ENCODE results near the gene CNPY2.

GRCh38 chr12:56326533-56326932 lies 10.7 kb upstream of the CNPY2 start:
- no peak for TF ChIP-seq ZNF70 (CRISPR knock-in tag; IDR thresholded peaks at IDR 0.05)
- TF ChIP-seq CREB5 (CRISPR knock-in tag; IDR thresholded peaks at IDR 0.05; ENCODE audit: low read depth): no peak
- no peak for TF ChIP-seq POU6F1 (CRISPR knock-in tag; IDR thresholded peaks at IDR 0.05; ENCODE audit: borderline replicate concordance, low read depth)
- no peak for TF ChIP-seq BACH2 (CRISPR knock-in tag; IDR thresholded peaks at IDR 0.05; ENCODE audit: borderline replicate concordance)
- no peak for TF ChIP-seq ISL1 (CRISPR knock-in tag; IDR thresholded peaks at IDR 0.05)
- no peak for TF ChIP-seq RARB (CRISPR knock-in tag; IDR thresholded peaks at IDR 0.05)
- TF ChIP-seq TOX (CRISPR knock-in tag; IDR thresholded peaks at IDR 0.05; ENCODE audit: borderline replicate concordance): no peak
- no peak for TF ChIP-seq ZNF565 (CRISPR knock-in tag; conservative IDR thresholded peaks at IDR 0.05; ENCODE audit: low read depth)
- no peak for TF ChIP-seq TCF4 (CRISPR knock-in tag; IDR thresholded peaks at IDR 0.05; ENCODE audit: borderline replicate concordance)
- TF ChIP-seq CSRNP3 (CRISPR knock-in tag; IDR thresholded peaks at IDR 0.05): no peak
- no peak for TF ChIP-seq ZFP30 (CRISPR knock-in tag; IDR thresholded peaks at IDR 0.05)
